Testis (tissue), 3 donors: ENCODE results near the gene PRKAR1B. TPM values are rescaled to one million over a fixed set of nuclear protein-coding genes. Genes with fewer than 3 reads are reported as not detected.
"Not testable (repeated sequence)": the region's sequence is repeated elsewhere in the genome, so short reads cannot be mapped to it uniquely, and the experiment has no call there.

Experiments
- DNase-seq: peaks from one replicate; pipeline ENCODE4 v3.0.0-alpha.2; 2019
- H3K27ac ChIP-seq, 2 donors: fragments of 200-600 bp; sonication (generic); one replicate each; pipeline ENCODE4 v1.5.1; 2019
- H3K27me3 ChIP-seq: fragments of 200-600 bp; sonication (generic); one replicate; pipeline ENCODE4 v1.5.1; 2019
- H3K36me3 ChIP-seq: fragments of 200-600 bp; sonication (generic); one replicate; pipeline ENCODE4 v1.5.1; 2017; ENCODE audit warnings: low read depth; ENCODE audit errors: missing control alignments
- H3K4me1 ChIP-seq: fragments of 200-600 bp; sonication (generic); one replicate; pipeline ENCODE4 v1.5.1; 2019
- H3K4me3 ChIP-seq, 2 donors: fragments of 200-600 bp; sonication (generic); one replicate each; pipeline ENCODE4 v1.5.1; 2017 to 2019
- H3K9me3 ChIP-seq: fragments of 200-600 bp; sonication (generic); one replicate; pipeline ENCODE4 v1.5.1; 2017
- CTCF ChIP-seq, 3 experiments: fragments of 450-650 bp in 2 of 3; fragments of 200-600 bp in 1 of 3; sonication (generic) in 1 of 3; IDR thresholded peaks; one replicate each; pipeline ENCODE4 v1.5.1; 2016 to 2019; ENCODE audit warnings: antibody characterized with exemption in 3 of 3, mild to moderate bottlenecking in 2 of 3, moderate library complexity in 1 of 3
- POLR2A ChIP-seq: fragments of 450-650 bp; IDR thresholded peaks from one replicate; pipeline ENCODE4 v1.6.1; 2017; ENCODE audit warnings: antibody characterized with exemption, mild to moderate bottlenecking, moderate library complexity
- WGBS, 2 donors: methylation state at CpG; one replicate each; pipeline ENCODE4 v1.1.5; 2018; 5-methylcytosine and 5-hydroxymethylcytosine counted together
- intact Hi-C: fragments of 100-400 bp; cut with DNase I; formaldehyde crosslinking; loops from one replicate; pipeline ENCODE4 v1.15.1; 2023; ENCODE audit warnings: low total_unique reads
- polyA plus RNA-seq: library from polyadenylated mRNA; stranded (reverse); fragments of 350-450 nt; fragmentation: Illumina TruSeq; extraction: RNeasy Lipid Tissue Mini Kit (QIAGEN cat#74804); gene quantifications from one replicate; pipeline ENCODE4 v1.2.3, GENCODE V29; 2014; ENCODE audit warnings: low read depth, low replicate concordance; ENCODE audit not compliant: insufficient read depth
- total RNA-seq, 2 donors: library from RNA; depleted of rRNA; stranded (reverse); fragments of >200 nt; gene quantifications; one replicate each; pipeline ENCODE4 v1.2.3, GENCODE V29; 2016

Gene PRKAR1B
- total and polyA plus RNA-seq, 3 donors from 2014 or later: 27.8 to 35.7 (median 31.3) TPM

- intact Hi-C loops: no loop called here
- TF ChIP-seq POLR2A (no peak), CTCF (IDR thresholded peaks at IDR 0.05) (no peak)
- Histone ChIP-seq H3K36me3 (no peaks in the 10 kb centered on the region), H3K9me3 (no peaks in the 10 kb centered on the region), H3K4me1 (no peaks in the 10 kb centered on the region), H3K27me3 (no peaks in the 10 kb centered on the region), H3K4me3 (no peak overlapping the region), H3K27ac (no peak overlapping the region)
- no peak for DNase-seq
- 94 to 95% methylated on average over 40 of the region's 40 CpGs for WGBS, 2 donors
Observed at GRCh38 chr7:746155-747061, 19.3 kb upstream of the PRKAR1B start.

- intact Hi-C loops: no loop called here
- H3K27ac ChIP-seq: no peak overlapping the region
- H3K4me3 ChIP-seq: no peak overlapping the region
- TF ChIP-seq CTCF (IDR thresholded peaks at IDR 0.05) (no peak), POLR2A (no peak)
- no peak for DNase-seq
- no peaks in the 10 kb centered on the region for H3K9me3 ChIP-seq
- H3K36me3 ChIP-seq: no peaks in the 10 kb centered on the region
- no peaks in the 10 kb centered on the region for H3K27me3 ChIP-seq
- H3K4me1 ChIP-seq: no peaks in the 10 kb centered on the region
- 72 to 82% methylated on average over 23 of the region's 23 CpGs for WGBS, 2 donors
Observed at GRCh38 chr7:745431-746154, 18.5 kb upstream of the PRKAR1B start.

DNA sequence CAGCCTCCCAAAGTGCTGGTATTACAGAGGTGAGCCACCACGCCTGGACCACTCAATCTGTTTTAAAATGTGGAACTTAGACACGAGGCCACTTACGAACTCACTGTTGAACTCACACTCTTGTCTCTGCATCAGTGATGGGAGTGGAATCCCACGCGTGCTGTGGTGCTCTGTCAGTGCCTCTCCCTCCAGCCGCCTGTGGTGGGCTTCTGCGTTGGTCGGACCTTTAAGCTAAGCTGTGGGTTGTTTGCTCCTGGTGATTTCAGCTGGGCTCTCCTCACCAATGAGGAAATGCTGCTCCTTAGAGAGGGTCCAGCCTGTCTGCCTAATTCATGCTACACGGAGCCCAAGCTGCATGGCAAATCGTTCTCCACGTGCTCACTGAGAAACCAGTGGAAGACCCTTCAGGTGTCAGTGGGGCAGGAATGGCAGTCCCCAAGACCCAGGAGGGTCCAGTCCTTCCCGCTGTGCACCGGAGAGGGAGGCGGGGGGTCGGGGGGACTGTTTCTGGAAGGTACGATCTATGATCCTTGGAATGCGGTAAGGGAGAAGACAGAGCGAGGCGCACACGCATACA lies 17.9 kb upstream of the PRKAR1B start:
- H3K4me3 ChIP-seq: no peak overlapping the region
- H3K27me3 ChIP-seq: no peaks in the 10 kb centered on the region
- 86 to 92% methylated on average over 20 of the region's 20 CpGs for WGBS, 2 donors
- H3K36me3 ChIP-seq: no peaks in the 10 kb centered on the region
- TF ChIP-seq POLR2A (no peak), CTCF (IDR thresholded peaks at IDR 0.05) (no peak)
- DNase-seq: no peak
- no peaks in the 10 kb centered on the region for H3K9me3 ChIP-seq
- no peak overlapping the region for H3K27ac ChIP-seq
- intact Hi-C loops: no loop called here
- no peaks in the 10 kb centered on the region for H3K4me1 ChIP-seq

DNA sequence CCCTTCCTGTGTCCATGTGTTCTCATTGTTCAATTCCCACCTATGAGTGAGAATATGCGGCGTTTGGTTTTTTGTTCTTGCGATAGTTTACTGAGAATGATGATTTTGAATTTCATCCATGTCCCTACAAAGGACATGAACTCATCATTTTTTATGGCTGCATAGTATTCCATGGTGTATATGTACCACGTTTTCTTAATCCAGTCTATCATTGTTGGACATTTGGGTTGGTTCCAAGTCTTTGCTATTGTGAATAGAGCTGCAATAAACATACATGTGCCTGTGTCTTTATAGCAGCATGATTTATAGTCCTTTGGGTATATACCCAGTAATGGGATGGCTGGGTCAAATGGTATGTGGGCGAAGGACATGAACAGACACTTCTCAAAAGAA lies 17.0 kb upstream of the PRKAR1B start:
- intact Hi-C loops, H3K4me3 ChIP-seq, H3K27ac ChIP-seq, H3K27me3 ChIP-seq, H3K4me1 ChIP-seq, DNase-seq, H3K9me3 ChIP-seq, H3K36me3 ChIP-seq: not testable (repeated sequence)
- 97 to 98% methylated on average over 5 of the region's 5 CpGs for WGBS, 2 donors

DNA sequence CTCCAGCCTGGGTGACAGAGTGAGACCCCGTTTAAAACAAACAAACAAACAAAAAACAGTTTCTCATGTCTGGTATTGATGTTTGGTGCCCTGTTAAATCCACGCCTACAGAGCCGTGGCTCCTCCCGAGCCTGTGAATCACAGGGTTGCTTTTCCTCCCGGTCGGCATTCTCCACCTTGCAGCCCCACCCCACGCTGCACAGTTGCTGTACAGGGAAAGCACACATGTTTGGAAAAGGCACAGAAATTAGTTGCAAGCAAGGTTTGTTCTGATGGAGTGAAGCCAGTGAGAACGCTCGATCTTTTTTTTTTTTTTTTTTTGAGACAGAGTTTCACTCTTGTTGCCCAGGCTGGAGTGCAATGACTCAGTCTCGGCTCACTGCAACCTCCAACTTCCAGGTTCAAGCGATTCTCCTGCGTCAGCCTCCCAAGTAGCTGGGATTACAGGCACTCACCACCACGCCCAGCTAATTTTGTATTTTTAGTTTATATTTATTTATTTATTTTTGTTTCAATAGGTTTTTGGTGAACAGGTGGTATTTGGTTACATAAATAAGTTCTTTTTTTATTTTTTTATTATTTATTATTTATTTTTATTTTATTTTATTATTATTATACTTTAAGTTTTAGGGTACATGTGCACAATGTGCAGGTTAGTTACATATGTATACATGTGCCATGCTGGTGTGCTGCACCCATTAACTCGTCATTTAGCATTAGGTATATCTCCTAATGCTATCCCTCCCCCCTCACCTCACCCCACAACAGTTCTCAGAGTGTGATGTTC lies 16.5 kb upstream of the PRKAR1B start:
- H3K4me1 ChIP-seq, H3K27ac ChIP-seq, H3K27me3 ChIP-seq, DNase-seq, H3K9me3 ChIP-seq, H3K4me3 ChIP-seq, intact Hi-C loops, H3K36me3 ChIP-seq: not testable (repeated sequence)
- 88 to 90% methylated on average over 14 of the region's 14 CpGs for WGBS, 2 donors
